Activated CD4-positive, alpha-beta T cell treated with anti-CD3 and anti-CD28 coated beads, Interleukin-2, amount 50 U/mL, for 24 hours (primary cell): ENCODE data around the gene HNRNPU.

Experiments
- DNase-seq, 2 donors: peaks; one replicate each; pipeline ENCODE4 v3.0.0-alpha.2; 2020; ENCODE audit warnings: low read depth in 1 of 2, low spot score in 1 of 2

Gene HNRNPU

GRCh38 chr1:244864253-244865027 is at the start of gene HNRNPU:
TSS of gene HNRNPU (minus strand) at chr1:244864543. CDS start at chr1:244864307, 236 bp downstream.
- peak; percentile 92 to 94 for DNase-seq

GRCh38 chr1:244913806-244914205 is 49.5 kb upstream of the HNRNPU start:
- DNase-seq = no peak

GRCh38 chr1:244904119-244904518 is 39.8 kb upstream of the HNRNPU start:
- DNase-seq = no peak

GRCh38 chr1:244901400-244902015 is 37.2 kb upstream of the HNRNPU start:
- DNase-seq = no peak

GRCh38 chr1:244897476-244898254 is 33.3 kb upstream of the HNRNPU start:
- DNase-seq = no peak

- DNase-seq = no peak
These were observed 32.2 kb upstream of the HNRNPU start for GRCh38 chr1:244896550-244896949.

GRCh38 chr1:244893836-244894235 is 29.5 kb upstream of the HNRNPU start:
- DNase-seq = no peak

- no peak for DNase-seq
These were observed 22.9 kb upstream of the HNRNPU start for GRCh38 chr1:244887281-244887680.

- DNase-seq = no peak
These were observed 17.4 kb upstream of the HNRNPU start for GRCh38 chr1:244881552-244882280.

GRCh38 chr1:244878681-244879080 is 14.3 kb upstream of the HNRNPU start:
- no peak for DNase-seq

GRCh38 chr1:244876228-244876910 is 12.0 kb upstream of the HNRNPU start:
- DNase-seq = no peak

GRCh38 chr1:244874974-244875579 is 10.7 kb upstream of the HNRNPU start:
- no peak for DNase-seq

GRCh38 chr1:244869950-244870349 is 5.6 kb upstream of the HNRNPU start:
- no peak for DNase-seq

GRCh38 chr1:244869364-244869827 is 5.1 kb upstream of the HNRNPU start:
- no peak for DNase-seq

- no peak for DNase-seq
These were observed 4.4 kb upstream of the HNRNPU start for GRCh38 chr1:244868484-244869363.

GRCh38 chr1:244866355-244866754 is 2.0 kb upstream of the HNRNPU start:
- no peak for DNase-seq

- DNase-seq = no peak
These were observed 1.5 kb upstream of the HNRNPU start for GRCh38 chr1:244865820-244866219.

- peak; percentile 6 to 21 for DNase-seq
These were observed 657 bp upstream of the HNRNPU start for GRCh38 chr1:244865028-244865371.
